Measurements from ENCODE around the gene SMAP1. TPM values are rescaled to one million over a fixed set of nuclear protein-coding genes. Genes with fewer than 3 reads are reported as not detected.
A peak's percentile ranks its signal among the peaks of the same experiment; 100 is the strongest.

The SMAP1 gene
- total and polyA plus RNA-seq, 2 experiments from 2014 or later = 18.4 to 20.1 TPM

DNA sequence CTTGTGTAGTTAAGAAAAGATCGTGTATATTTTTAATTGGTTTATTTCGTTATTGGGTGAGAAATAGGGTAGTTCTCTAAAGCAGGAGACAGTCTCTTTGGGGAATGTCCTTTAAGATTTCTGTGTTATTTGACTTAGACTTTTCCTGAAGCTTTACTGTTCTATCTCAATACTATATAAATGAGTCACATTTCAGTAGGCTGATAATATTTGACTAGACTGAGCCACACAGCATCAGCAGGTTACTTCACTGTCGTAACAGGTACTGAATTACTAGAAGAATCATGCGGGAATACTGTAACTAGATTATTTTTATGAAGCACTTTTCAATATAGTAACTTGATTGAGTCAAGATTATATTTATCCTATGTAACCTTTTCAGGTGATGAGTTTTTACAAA lies 1.4 kb downstream of the SMAP1 start:
- in situ Hi-C loops (cut with MboI) = no loop called here
- TF ChIP-seq EZH2 (IDR thresholded peaks at IDR 0.05; ENCODE audit: insufficient read depth, poor library complexity, severe bottlenecking) (no peak), EZH2phosphoT487 (IDR thresholded peaks at IDR 0.05; ENCODE audit: insufficient read depth, low read depth) (no peak)
- Histone ChIP-seq H4K20me1 (ENCODE audit: insufficient read depth) (peaks cover 4% of the 10 kb centered on the region; the same call in 1 of the 2 replicates), H3F3A (ENCODE audit: insufficient read depth) (0 out of 2 replicates have a peak, but pooled peaks cover 6% of the 10 kb centered on the region), H3K79me2 (ENCODE audit: insufficient read depth) (peaks cover 62% of the 10 kb centered on the region), H3K9me3 (ENCODE audit: low read depth) (no peaks in the 10 kb centered on the region), H3K9me2 (ENCODE audit: insufficient read depth) (no peaks in the 10 kb centered on the region), H3K27ac (no peak overlapping the region), H3K9ac (peak overlapping the region; percentile 86), H3K36me3 (ENCODE audit: low read depth) (no peaks in the 10 kb centered on the region), H3K4me1 (ENCODE audit: insufficient read depth) (peaks cover 19% of the 10 kb centered on the region), H3K27me3 (replicated peaks; ENCODE audit: insufficient read depth) (no peaks in the 10 kb centered on the region), H3K4me2 (ENCODE audit: unreplicated experiment) (peak overlapping the region; percentile 100), H2AFZ (peak overlapping the region; percentile 99; the same call in 1 of the 2 replicates), H3K4me3 (peak overlapping the region; percentile 94)
- peak; percentile 33 for DNase-seq
- 50 to 52% methylated on average over 4 of the region's 4 CpGs for WGBS, 2 experiments (ENCODE audit: low coverage in 1 of 2, low lambda C conversion rate in 2 of 2, missing lambda C conversion rate in 2 of 2)

DNA sequence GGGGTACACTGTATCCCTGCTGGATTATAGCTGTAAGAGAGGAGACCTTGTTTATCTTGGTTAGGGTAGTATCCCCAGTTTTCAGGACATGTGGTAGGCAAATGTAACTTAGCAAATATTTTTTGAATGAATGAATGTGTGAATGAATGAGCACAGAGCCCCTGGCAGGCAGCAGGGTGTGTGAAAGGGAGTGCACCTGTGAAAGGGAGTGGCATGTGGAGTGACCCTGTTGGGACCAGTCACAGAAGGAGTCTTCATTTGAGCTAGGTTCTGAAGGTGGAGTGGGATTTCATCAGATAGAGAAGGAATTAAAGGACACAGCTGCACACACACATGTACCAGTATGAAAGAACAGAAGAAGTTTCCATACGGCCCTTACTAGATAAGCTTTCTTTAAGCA lies 4.9 kb downstream of the SMAP1 start:
- Histone ChIP-seq H3K9me2 (ENCODE audit: insufficient read depth) (no peaks in the 10 kb centered on the region), H3K79me2 (ENCODE audit: insufficient read depth) (peaks cover 95% of the 10 kb centered on the region), H3F3A (ENCODE audit: insufficient read depth) (0 out of 2 replicates have a peak, but pooled peaks cover 6% of the 10 kb centered on the region), H3K9ac (no peak overlapping the region), H3K9me3 (ENCODE audit: low read depth) (no peaks in the 10 kb centered on the region), H3K27ac (no peak overlapping the region), H4K20me1 (ENCODE audit: insufficient read depth) (peaks cover 4% of the 10 kb centered on the region; the same call in 1 of the 2 replicates), H3K4me2 (ENCODE audit: unreplicated experiment) (no peak overlapping the region), H3K4me3 (no peak overlapping the region), H2AFZ (no peak overlapping the region), H3K27me3 (replicated peaks; ENCODE audit: insufficient read depth) (no peaks in the 10 kb centered on the region), H3K4me1 (ENCODE audit: insufficient read depth) (peaks cover 19% of the 10 kb centered on the region), H3K36me3 (ENCODE audit: low read depth) (no peaks in the 10 kb centered on the region)
- whole genome bisulfite sequencing, 2 experiments (ENCODE audit: low coverage in 1 of 2, low lambda C conversion rate in 2 of 2, missing lambda C conversion rate in 2 of 2) = 55 to 71% methylated on average over 1 of the region's 1 CpG
- in situ Hi-C loops (cut with MboI) = no loop called here
- no peak for DNase-seq
- no peak for TF ChIP-seq EZH2phosphoT487 (IDR thresholded peaks at IDR 0.05; ENCODE audit: insufficient read depth, low read depth)
- no peak for TF ChIP-seq EZH2 (IDR thresholded peaks at IDR 0.05; ENCODE audit: insufficient read depth, poor library complexity, severe bottlenecking)

DNA sequence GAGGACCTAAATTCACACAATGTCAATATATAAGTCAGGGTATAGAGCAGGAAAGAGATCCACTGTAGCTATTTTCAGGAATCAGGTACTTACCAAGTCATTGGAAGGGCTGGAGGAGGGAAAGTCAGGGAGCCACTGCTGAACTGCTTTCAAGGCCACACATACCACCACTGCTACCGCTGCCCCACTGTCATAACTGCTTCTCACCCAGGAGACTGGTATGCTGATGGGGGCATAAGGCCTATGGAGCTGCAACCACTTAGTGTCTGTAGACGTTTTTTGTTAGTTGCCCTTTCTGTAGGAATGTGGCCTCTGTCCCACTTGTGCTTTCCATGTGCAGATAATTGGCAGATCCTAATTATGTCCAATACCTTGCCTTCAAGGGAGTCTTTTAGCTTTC lies 5.4 kb downstream of the SMAP1 start:
- WGBS, 2 experiments (ENCODE audit: low coverage in 1 of 2, low lambda C conversion rate in 2 of 2, missing lambda C conversion rate in 2 of 2) = 46 to 53% methylated on average over 2 of the region's 2 CpGs

DNA sequence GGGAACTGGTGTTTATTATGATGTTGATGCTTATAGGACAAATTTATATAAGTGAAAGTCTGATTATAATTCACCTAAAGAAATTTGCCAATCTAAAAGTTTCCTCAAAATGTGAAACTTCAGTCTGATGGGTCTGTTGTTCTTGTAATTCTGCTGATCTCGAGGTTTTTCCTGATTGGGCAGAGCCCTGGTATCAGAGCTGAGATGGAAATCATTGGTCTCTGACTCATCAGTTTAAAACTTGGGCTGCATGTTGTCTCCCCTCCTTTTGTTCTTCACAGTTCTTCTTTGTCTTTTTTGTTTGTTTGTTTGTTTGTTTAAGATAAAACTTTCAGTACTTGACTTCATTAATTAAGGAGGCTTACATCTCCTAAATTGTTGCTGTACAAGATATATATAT lies 5.9 kb downstream of the SMAP1 start:
- Histone ChIP-seq H3F3A (ENCODE audit: insufficient read depth) (0 out of 2 replicates have a peak, but pooled peaks cover 6% of the 10 kb centered on the region), H3K9me2 (ENCODE audit: insufficient read depth) (no peaks in the 10 kb centered on the region), H3K27ac (no peak overlapping the region), H3K4me2 (ENCODE audit: unreplicated experiment) (no peak overlapping the region), H3K79me2 (ENCODE audit: insufficient read depth) (peaks cover 99% of the 10 kb centered on the region), H2AFZ (no peak overlapping the region), H3K4me3 (no peak overlapping the region), H3K27me3 (replicated peaks; ENCODE audit: insufficient read depth) (no peaks in the 10 kb centered on the region), H3K4me1 (ENCODE audit: insufficient read depth) (peaks cover 18% of the 10 kb centered on the region), H3K9me3 (ENCODE audit: low read depth) (no peaks in the 10 kb centered on the region), H3K36me3 (ENCODE audit: low read depth) (no peaks in the 10 kb centered on the region), H4K20me1 (ENCODE audit: insufficient read depth) (peaks cover 4% of the 10 kb centered on the region), H3K9ac (no peak overlapping the region)
- in situ Hi-C loops (cut with MboI) = no loop called here
- DNase-seq = peak; percentile 51
- TF ChIP-seq EZH2phosphoT487 (IDR thresholded peaks at IDR 0.05; ENCODE audit: insufficient read depth, low read depth) (no peak), EZH2 (IDR thresholded peaks at IDR 0.05; ENCODE audit: insufficient read depth, poor library complexity, severe bottlenecking) (no peak)
- WGBS, 2 experiments (ENCODE audit: low coverage in 1 of 2, low lambda C conversion rate in 2 of 2, missing lambda C conversion rate in 2 of 2) = 41 to 50% methylated on average over 1 of the region's 1 CpG

More for the DNA sequence above, 5.4 kb downstream of the SMAP1 start:
- Histone ChIP-seq H3K27me3 (replicated peaks; ENCODE audit: insufficient read depth) (no peaks in the 10 kb centered on the region), H2AFZ (no peak overlapping the region), H4K20me1 (ENCODE audit: insufficient read depth) (peaks cover 4% of the 10 kb centered on the region), H3F3A (ENCODE audit: insufficient read depth) (0 out of 2 replicates have a peak, but pooled peaks cover 6% of the 10 kb centered on the region), H3K4me1 (ENCODE audit: insufficient read depth) (peaks cover 19% of the 10 kb centered on the region), H3K27ac (no peak overlapping the region), H3K9me2 (ENCODE audit: insufficient read depth) (no peaks in the 10 kb centered on the region), H3K4me2 (ENCODE audit: unreplicated experiment) (no peak overlapping the region), H3K36me3 (ENCODE audit: low read depth) (no peaks in the 10 kb centered on the region), H3K4me3 (no peak overlapping the region), H3K9ac (no peak overlapping the region), H3K9me3 (ENCODE audit: low read depth) (no peaks in the 10 kb centered on the region), H3K79me2 (ENCODE audit: insufficient read depth) (peaks cover 99% of the 10 kb centered on the region)
- in situ Hi-C loops (cut with MboI) = no loop called here
- TF ChIP-seq EZH2 (IDR thresholded peaks at IDR 0.05; ENCODE audit: insufficient read depth, poor library complexity, severe bottlenecking) (no peak), EZH2phosphoT487 (IDR thresholded peaks at IDR 0.05; ENCODE audit: insufficient read depth, low read depth) (no peak)
- no peak for DNase-seq

Measured in GM23248 (cell line).